ENCODE measurements around the gene DAP. TPM values are rescaled to one million over a fixed set of nuclear protein-coding genes. Genes with fewer than 3 reads are reported as not detected.
A peak's percentile ranks its signal among the peaks of the same experiment; 100 is the strongest.

Gene DAP
- total and polyA plus RNA-seq, 10 of the 15 experiments (the other 5 are each of a cell fraction or from before 2014, with no cell fraction given) = 12.9 to 130 (median 49.9) TPM

DNA sequence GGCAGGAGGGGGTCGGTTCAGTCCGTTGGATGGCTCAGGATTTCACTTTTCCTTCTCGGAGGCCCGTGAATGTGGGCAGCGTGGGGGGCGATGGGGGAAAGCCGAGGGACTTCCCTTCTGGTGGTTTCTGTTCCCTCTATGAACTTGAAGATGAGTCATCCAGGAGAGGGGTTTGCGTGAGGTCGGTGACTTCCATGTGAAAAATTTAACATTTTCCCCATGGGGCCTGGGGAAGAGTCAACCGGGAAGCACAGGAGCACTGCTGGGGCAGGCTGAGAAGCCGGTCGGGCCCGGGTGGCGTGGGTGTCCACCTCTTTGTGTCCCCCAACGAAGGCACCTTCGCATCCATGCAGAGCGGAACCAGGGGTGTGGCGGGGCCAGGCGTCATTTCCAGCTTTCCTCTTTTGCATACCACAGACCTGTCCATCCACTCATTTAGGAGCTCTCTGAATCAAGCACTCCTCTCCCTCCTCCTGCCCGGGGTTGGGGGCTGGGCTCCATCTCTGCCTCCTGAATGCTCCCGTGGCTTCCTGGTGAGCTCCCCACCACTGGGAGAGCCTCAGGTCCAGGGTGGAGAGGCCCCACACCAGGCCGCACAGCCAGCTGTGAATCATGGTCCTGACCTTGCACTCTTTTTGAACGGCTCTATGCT lies 128.8 kb downstream of the DAP start (continued):
- TF ChIP-seq, protein P1, sequence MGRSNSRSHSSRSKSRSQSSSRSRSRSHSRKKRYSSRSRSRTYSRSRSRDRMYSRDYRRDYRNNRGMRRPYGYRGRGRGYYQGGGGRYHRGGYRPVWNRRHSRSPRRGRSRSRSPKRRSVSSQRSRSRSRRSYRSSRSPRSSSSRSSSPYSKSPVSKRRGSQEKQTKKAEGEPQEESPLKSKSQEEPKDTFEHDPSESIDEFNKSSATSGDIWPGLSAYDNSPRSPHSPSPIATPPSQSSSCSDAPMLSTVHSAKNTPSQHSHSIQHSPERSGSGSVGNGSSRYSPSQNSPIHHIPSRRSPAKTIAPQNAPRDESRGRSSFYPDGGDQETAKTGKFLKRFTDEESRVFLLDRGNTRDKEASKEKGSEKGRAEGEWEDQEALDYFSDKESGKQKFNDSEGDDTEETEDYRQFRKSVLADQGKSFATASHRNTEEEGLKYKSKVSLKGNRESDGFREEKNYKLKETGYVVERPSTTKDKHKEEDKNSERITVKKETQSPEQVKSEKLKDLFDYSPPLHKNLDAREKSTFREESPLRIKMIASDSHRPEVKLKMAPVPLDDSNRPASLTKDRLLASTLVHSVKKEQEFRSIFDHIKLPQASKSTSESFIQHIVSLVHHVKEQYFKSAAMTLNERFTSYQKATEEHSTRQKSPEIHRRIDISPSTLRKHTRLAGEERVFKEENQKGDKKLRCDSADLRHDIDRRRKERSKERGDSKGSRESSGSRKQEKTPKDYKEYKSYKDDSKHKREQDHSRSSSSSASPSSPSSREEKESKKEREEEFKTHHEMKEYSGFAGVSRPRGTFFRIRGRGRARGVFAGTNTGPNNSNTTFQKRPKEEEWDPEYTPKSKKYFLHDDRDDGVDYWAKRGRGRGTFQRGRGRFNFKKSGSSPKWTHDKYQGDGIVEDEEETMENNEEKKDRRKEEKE (IDR thresholded peaks at IDR 0.05) = no peak
- TF ChIP-seq JUNB (IDR thresholded peaks at IDR 0.05) (peak; percentile 96), NFYB (IDR thresholded peaks at IDR 0.05; ENCODE audit: insufficient read depth, low read depth, low read length) (peak; percentile 74), CREM (IDR thresholded peaks at IDR 0.05; ENCODE audit: low read depth) (peak; percentile 94), EP300 (IDR thresholded peaks at IDR 0.05; ENCODE audit: borderline replicate concordance in 1 of 2, control insufficient read depth in 1 of 2, low read depth in 2 of 2, low read length in 2 of 2) (peak; percentile 98 to 100), TARDBP (IDR thresholded peaks at IDR 0.05; ENCODE audit: borderline replicate concordance) (peak; percentile 53; the same call in 1 of the 2 replicates), CHD1 (IDR thresholded peaks at IDR 0.05; ENCODE audit: low read depth, low read length) (no peak), GATAD2B (conservative IDR thresholded peaks at IDR 0.05; ENCODE audit: low read depth) (peak; percentile 99), NFXL1 (IDR thresholded peaks at IDR 0.05; ENCODE audit: borderline replicate concordance) (peak; percentile 83), POU2F2 (IDR thresholded peaks at IDR 0.05; ENCODE audit: borderline replicate concordance, low read depth, low read length) (peak; percentile 98), ZNF24 (IDR thresholded peaks at IDR 0.05) (0 out of 2 replicates have a peak, but pooled peaks have one; percentile 71), CHD2 (IDR thresholded peaks at IDR 0.05; ENCODE audit: borderline replicate concordance, low read depth, low read length) (peak; percentile 69; the same call in 1 of the 2 replicates), SREBF2 (IDR thresholded peaks at IDR 0.05; ENCODE audit: low read length) (no peak), EZH2 (IDR thresholded peaks at IDR 0.05; ENCODE audit: borderline replicate concordance, control insufficient read depth, low read depth, low read length) (0 out of 2 replicates have a peak, but pooled peaks have one; percentile 50), CEBPB (IDR thresholded peaks at IDR 0.05; ENCODE audit: borderline replicate concordance in 1 of 2, low read depth in 2 of 2, low read length in 2 of 2) (no peak; a peak in 1 of 4 replicates)
- TF ChIP-seq, protein P2, sequence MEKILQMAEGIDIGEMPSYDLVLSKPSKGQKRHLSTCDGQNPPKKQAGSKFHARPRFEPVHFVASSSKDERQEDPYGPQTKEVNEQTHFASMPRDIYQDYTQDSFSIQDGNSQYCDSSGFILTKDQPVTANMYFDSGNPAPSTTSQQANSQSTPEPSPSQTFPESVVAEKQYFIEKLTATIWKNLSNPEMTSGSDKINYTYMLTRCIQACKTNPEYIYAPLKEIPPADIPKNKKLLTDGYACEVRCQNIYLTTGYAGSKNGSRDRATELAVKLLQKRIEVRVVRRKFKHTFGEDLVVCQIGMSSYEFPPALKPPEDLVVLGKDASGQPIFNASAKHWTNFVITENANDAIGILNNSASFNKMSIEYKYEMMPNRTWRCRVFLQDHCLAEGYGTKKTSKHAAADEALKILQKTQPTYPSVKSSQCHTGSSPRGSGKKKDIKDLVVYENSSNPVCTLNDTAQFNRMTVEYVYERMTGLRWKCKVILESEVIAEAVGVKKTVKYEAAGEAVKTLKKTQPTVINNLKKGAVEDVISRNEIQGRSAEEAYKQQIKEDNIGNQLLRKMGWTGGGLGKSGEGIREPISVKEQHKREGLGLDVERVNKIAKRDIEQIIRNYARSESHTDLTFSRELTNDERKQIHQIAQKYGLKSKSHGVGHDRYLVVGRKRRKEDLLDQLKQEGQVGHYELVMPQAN (conservative IDR thresholded peaks at IDR 0.05) = no peak
- TF ChIP-seq, protein P3, sequence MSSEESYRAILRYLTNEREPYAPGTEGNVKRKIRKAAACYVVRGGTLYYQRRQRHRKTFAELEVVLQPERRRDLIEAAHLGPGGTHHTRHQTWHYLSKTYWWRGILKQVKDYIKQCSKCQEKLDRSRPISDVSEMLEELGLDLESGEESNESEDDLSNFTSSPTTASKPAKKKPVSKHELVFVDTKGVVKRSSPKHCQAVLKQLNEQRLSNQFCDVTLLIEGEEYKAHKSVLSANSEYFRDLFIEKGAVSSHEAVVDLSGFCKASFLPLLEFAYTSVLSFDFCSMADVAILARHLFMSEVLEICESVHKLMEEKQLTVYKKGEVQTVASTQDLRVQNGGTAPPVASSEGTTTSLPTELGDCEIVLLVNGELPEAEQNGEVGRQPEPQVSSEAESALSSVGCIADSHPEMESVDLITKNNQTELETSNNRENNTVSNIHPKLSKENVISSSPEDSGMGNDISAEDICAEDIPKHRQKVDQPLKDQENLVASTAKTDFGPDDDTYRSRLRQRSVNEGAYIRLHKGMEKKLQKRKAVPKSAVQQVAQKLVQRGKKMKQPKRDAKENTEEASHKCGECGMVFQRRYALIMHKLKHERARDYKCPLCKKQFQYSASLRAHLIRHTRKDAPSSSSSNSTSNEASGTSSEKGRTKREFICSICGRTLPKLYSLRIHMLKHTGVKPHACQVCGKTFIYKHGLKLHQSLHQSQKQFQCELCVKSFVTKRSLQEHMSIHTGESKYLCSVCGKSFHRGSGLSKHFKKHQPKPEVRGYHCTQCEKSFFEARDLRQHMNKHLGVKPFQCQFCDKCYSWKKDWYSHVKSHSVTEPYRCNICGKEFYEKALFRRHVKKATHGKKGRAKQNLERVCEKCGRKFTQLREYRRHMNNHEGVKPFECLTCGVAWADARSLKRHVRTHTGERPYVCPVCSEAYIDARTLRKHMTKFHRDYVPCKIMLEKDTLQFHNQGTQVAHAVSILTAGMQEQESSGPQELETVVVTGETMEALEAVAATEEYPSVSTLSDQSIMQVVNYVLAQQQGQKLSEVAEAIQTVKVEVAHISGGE (CRISPR knock-in tag; IDR thresholded peaks at IDR 0.05) = no peak

All from GM12878 (cell line).